Activated CD4-positive, alpha-beta T cell treated with anti-CD3 and anti-CD28 coated beads, Interleukin-2, Interleukin-4, amounts not matched to agents 100 ng/mL and 50 ng/mL, durations not matched to agents 16 hours and 8 hours (primary cell): Measurements from ENCODE around the gene SPATA19.

Experiments
- DNase-seq: peaks from one replicate; pipeline ENCODE4 v3.0.0-alpha.2; 2020; ENCODE audit warnings: low spot score

The SPATA19 gene

GRCh38 chr11:133835593-133836548 is 9.4 kb downstream of the SPATA19 start:
- DNase-seq: no peak

- DNase-seq: peak; percentile 81
Measured at GRCh38 chr11:133834682-133835592, 10.4 kb downstream of the SPATA19 start.

- DNase-seq: no peak
Measured at GRCh38 chr11:133833898-133834681, 11.2 kb downstream of the SPATA19 start.

GRCh38 chr11:133832991-133833897 is 12.1 kb downstream of the SPATA19 start:
- no peak for DNase-seq

GRCh38 chr11:133832096-133832990 is 13.0 kb downstream of the SPATA19 start:
- DNase-seq: no peak

- no peak for DNase-seq
Measured at GRCh38 chr11:133830931-133831907, 14.1 kb downstream of the SPATA19 start.

- no peak for DNase-seq
Measured at GRCh38 chr11:133829566-133829965, 15.7 kb downstream of the SPATA19 start.

- DNase-seq: no peak
Measured at GRCh38 chr11:133828871-133829270, 16.4 kb downstream of the SPATA19 start.

GRCh38 chr11:133827556-133827955 is 17.8 kb downstream of the SPATA19 start:
- DNase-seq: no peak

GRCh38 chr11:133826866-133827265 is 18.4 kb downstream of the SPATA19 start:
- DNase-seq: no peak

- DNase-seq: no peak
Measured at GRCh38 chr11:133825666-133826065, 19.6 kb downstream of the SPATA19 start.

- no peak for DNase-seq
Measured at GRCh38 chr11:133825156-133825555, 20.2 kb downstream of the SPATA19 start.

- DNase-seq: no peak
Measured at GRCh38 chr11:133824593-133824992, 20.7 kb downstream of the SPATA19 start.

- no peak for DNase-seq
Measured at GRCh38 chr11:133823614-133824013, 21.7 kb downstream of the SPATA19 start.

GRCh38 chr11:133823211-133823610 is 22.1 kb downstream of the SPATA19 start:
- DNase-seq: no peak

- DNase-seq: peak; percentile 54
Measured at GRCh38 chr11:133821776-133822175, 23.5 kb downstream of the SPATA19 start.

- no peak for DNase-seq
Measured at GRCh38 chr11:133819746-133820315, 25.5 kb downstream of the SPATA19 start.

- DNase-seq: no peak
Measured at GRCh38 chr11:133819114-133819513, 26.2 kb downstream of the SPATA19 start.
